GM19328 (cell line): ENCODE results near the gene PXT1.

ENCODE experiments used
- ATAC-seq: cut with Tn5 transposase; IDR thresholded peaks from one replicate; pipeline ENCODE4 v1.9.1; 2021; ENCODE audit warnings: mild to moderate bottlenecking, moderate library complexity; ENCODE audit not compliant: unreplicated experiment

The PXT1 gene

GRCh38 chr6:36392621-36393020 is 50.0 kb downstream of the PXT1 start:
- ATAC-seq, result no peak

GRCh38 chr6:36389353-36389752 is 53.3 kb downstream of the PXT1 start:
- no peak for ATAC-seq

GRCh38 chr6:36387440-36388303 is 55.0 kb downstream of the PXT1 start, which contains the start of gene ETV7:
Gene ETV7 (minus strand): TSS chr6:36387669. CDS start chr6:36387541, 128 bp downstream.
- ATAC-seq, result no peak

- no peak for ATAC-seq
Measured at GRCh38 chr6:36386495-36387439, 55.9 kb downstream of the PXT1 start.

- ATAC-seq, result no peak
Measured at GRCh38 chr6:36384095-36384494, 58.6 kb downstream of the PXT1 start.

GRCh38 chr6:36383606-36384005 is 59.0 kb downstream of the PXT1 start:
- ATAC-seq, result no peak

- ATAC-seq, result no peak
Measured at GRCh38 chr6:36382976-36383375, 59.7 kb downstream of the PXT1 start.

- no peak for ATAC-seq
Measured at GRCh38 chr6:36381502-36382389, 60.9 kb downstream of the PXT1 start.

- ATAC-seq, result no peak
Measured at GRCh38 chr6:36380166-36380565, 62.5 kb downstream of the PXT1 start.

- no peak for ATAC-seq
Measured at GRCh38 chr6:36378936-36379335, 63.7 kb downstream of the PXT1 start.

- no peak for ATAC-seq
Measured at GRCh38 chr6:36378243-36378920, 64.3 kb downstream of the PXT1 start.

- ATAC-seq, result no peak
Measured at GRCh38 chr6:36377594-36377993, 65.1 kb downstream of the PXT1 start.

GRCh38 chr6:36376742-36377141 is 65.9 kb downstream of the PXT1 start:
- no peak for ATAC-seq

- no peak for ATAC-seq
Measured at GRCh38 chr6:36376183-36376582, 66.5 kb downstream of the PXT1 start.

- ATAC-seq, result no peak
Measured at GRCh38 chr6:36375644-36376155, 67.0 kb downstream of the PXT1 start.

GRCh38 chr6:36374972-36375371 is 67.7 kb downstream of the PXT1 start:
- no peak for ATAC-seq

- no peak for ATAC-seq
Measured at GRCh38 chr6:36374194-36374593, 68.5 kb downstream of the PXT1 start.

GRCh38 chr6:36373368-36374019 is 69.2 kb downstream of the PXT1 start:
- no peak for ATAC-seq

GRCh38 chr6:36372088-36372487 is 70.6 kb downstream of the PXT1 start:
- ATAC-seq, result no peak
